ENCODE measurements around the gene APOBEC2.

APOBEC2 gene

GRCh38 chr6:41093729-41094128 lies 40.7 kb downstream of the APOBEC2 start:
- no peak for TF ChIP-seq SUZ12 (IDR thresholded peaks at IDR 0.05; ENCODE audit: extremely low read depth, insufficient read depth, insufficient read length)
- TF ChIP-seq YY1 (IDR thresholded peaks at IDR 0.05; ENCODE audit: insufficient read depth, insufficient read length): no peak
- no peak for TF ChIP-seq ZNF274 (IDR thresholded peaks at IDR 0.05; ENCODE audit: low read depth, low read length)
- Histone ChIP-seq H3K9ac (ENCODE audit: insufficient read length, low read depth) (no peak overlapping the region), H3K36me3 (ENCODE audit: insufficient read depth, insufficient read length, low read length) (peaks cover 91% of the 10 kb centered on the region)

GRCh38 chr6:41097467-41098090 lies 44.6 kb downstream of the APOBEC2 start:
- no peak for DNase-seq (ENCODE audit: low read depth, low spot score)
- Histone ChIP-seq H3K36me3 (ENCODE audit: insufficient read depth, insufficient read length, low read length) (peaks cover 89% of the 10 kb centered on the region), H3K9me3 (ENCODE audit: insufficient read depth, low read length) (no peaks in the 10 kb centered on the region), H3K4me3 (ENCODE audit: insufficient read length, low read depth) (no peak overlapping the region), H3K27me3 (ENCODE audit: insufficient read depth, insufficient read length) (no peaks in the 10 kb centered on the region), H3K9ac (ENCODE audit: insufficient read length, low read depth) (no peak overlapping the region), H3K4me1 (ENCODE audit: insufficient read depth, insufficient read length) (no peaks in the 10 kb centered on the region)
- TF ChIP-seq ZNF274 (IDR thresholded peaks at IDR 0.05; ENCODE audit: low read depth, low read length) (no peak), SUZ12 (IDR thresholded peaks at IDR 0.05; ENCODE audit: extremely low read depth, insufficient read depth, insufficient read length) (no peak), YY1 (IDR thresholded peaks at IDR 0.05; ENCODE audit: insufficient read depth, insufficient read length) (no peak)

More at GRCh38 chr6:41093729-41094128, 40.7 kb downstream of the APOBEC2 start:
- Histone ChIP-seq H3K4me1 (ENCODE audit: insufficient read depth, insufficient read length) (no peaks in the 10 kb centered on the region), H3K4me3 (ENCODE audit: insufficient read length, low read depth) (no peak overlapping the region), H3K9me3 (ENCODE audit: insufficient read depth, low read length) (no peaks in the 10 kb centered on the region), H3K27me3 (ENCODE audit: insufficient read depth, insufficient read length) (no peaks in the 10 kb centered on the region)
- DNase-seq (ENCODE audit: low read depth, low spot score): no peak

DNA sequence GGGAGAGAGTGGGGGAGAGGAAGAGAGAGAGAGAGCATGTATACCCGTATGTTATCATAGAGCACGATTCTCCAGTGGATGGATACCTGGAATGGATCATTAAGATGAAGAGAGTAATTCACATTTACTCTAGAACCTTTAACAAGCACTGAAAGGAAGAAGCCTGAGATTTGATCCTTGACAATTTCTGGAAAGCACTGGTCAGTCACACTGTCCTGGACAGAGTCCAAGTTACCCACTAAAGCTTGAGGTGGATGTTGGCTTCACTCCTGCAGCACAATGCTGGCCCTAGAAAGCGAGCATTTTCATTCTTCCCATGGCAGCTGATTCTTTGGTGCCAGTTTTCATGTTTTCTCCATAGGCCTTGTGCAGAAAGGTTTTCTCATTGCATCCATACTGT lies 45.4 kb downstream of the APOBEC2 start:
- no peaks in the 10 kb centered on the region for H3K27me3 ChIP-seq (ENCODE audit: insufficient read depth, insufficient read length)
- H3K9me3 ChIP-seq (ENCODE audit: insufficient read depth, low read length): no peaks in the 10 kb centered on the region
- H3K4me3 ChIP-seq (ENCODE audit: insufficient read length, low read depth): no peak overlapping the region
- peaks cover 82% of the 10 kb centered on the region for H3K36me3 ChIP-seq (ENCODE audit: insufficient read depth, insufficient read length, low read length)
- TF ChIP-seq ZNF274 (IDR thresholded peaks at IDR 0.05; ENCODE audit: low read depth, low read length) (no peak), YY1 (IDR thresholded peaks at IDR 0.05; ENCODE audit: insufficient read depth, insufficient read length) (no peak), SUZ12 (IDR thresholded peaks at IDR 0.05; ENCODE audit: extremely low read depth, insufficient read depth, insufficient read length) (no peak)
- no peak for DNase-seq (ENCODE audit: low read depth, low spot score)
- H3K9ac ChIP-seq (ENCODE audit: insufficient read length, low read depth): no peak overlapping the region
- no peaks in the 10 kb centered on the region for H3K4me1 ChIP-seq (ENCODE audit: insufficient read depth, insufficient read length)

- Histone ChIP-seq H3K27me3 (ENCODE audit: insufficient read depth, insufficient read length) (no peaks in the 10 kb centered on the region), H3K9ac (ENCODE audit: insufficient read length, low read depth) (no peak overlapping the region), H3K4me1 (ENCODE audit: insufficient read depth, insufficient read length) (no peaks in the 10 kb centered on the region), H3K36me3 (ENCODE audit: insufficient read depth, insufficient read length, low read length) (peaks cover 56% of the 10 kb centered on the region), H3K4me3 (ENCODE audit: insufficient read length, low read depth) (no peak overlapping the region), H3K9me3 (ENCODE audit: insufficient read depth, low read length) (no peaks in the 10 kb centered on the region)
- no peak for DNase-seq (ENCODE audit: low read depth, low spot score)
- no peak for TF ChIP-seq ZNF274 (IDR thresholded peaks at IDR 0.05; ENCODE audit: low read depth, low read length)
- no peak for TF ChIP-seq SUZ12 (IDR thresholded peaks at IDR 0.05; ENCODE audit: extremely low read depth, insufficient read depth, insufficient read length)
- no peak for TF ChIP-seq YY1 (IDR thresholded peaks at IDR 0.05; ENCODE audit: insufficient read depth, insufficient read length)
These were observed 47.9 kb downstream of the APOBEC2 start for GRCh38 chr6:41100871-41101287.

DNA sequence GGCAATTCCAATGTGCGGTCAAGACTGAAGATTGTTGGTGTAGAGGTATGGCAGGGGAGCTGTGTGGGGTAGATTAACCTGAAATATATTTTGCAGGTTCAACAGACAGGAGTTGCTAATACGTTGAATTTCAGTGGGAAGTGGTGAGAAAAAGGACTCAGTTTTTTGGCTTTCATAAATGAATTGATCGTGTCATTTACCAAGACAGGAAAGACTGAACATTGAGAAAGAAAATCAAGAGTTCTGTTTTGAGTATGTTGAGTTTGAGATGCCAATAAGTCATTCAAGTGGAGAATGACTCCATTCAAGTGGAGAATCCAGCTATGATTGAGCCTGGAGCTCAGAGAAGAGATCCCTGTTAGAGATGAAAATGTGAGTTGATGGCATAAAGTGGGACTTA lies 50.8 kb downstream of the APOBEC2 start:
- Histone ChIP-seq H3K9me3 (ENCODE audit: insufficient read depth, low read length) (no peaks in the 10 kb centered on the region), H3K4me3 (ENCODE audit: insufficient read length, low read depth) (no peak overlapping the region), H3K4me1 (ENCODE audit: insufficient read depth, insufficient read length) (no peaks in the 10 kb centered on the region), H3K27me3 (ENCODE audit: insufficient read depth, insufficient read length) (no peaks in the 10 kb centered on the region), H3K9ac (ENCODE audit: insufficient read length, low read depth) (no peak overlapping the region), H3K36me3 (ENCODE audit: insufficient read depth, insufficient read length, low read length) (peaks cover 27% of the 10 kb centered on the region)
- TF ChIP-seq ZNF274 (IDR thresholded peaks at IDR 0.05; ENCODE audit: low read depth, low read length): no peak
- no peak for TF ChIP-seq SUZ12 (IDR thresholded peaks at IDR 0.05; ENCODE audit: extremely low read depth, insufficient read depth, insufficient read length)
- no peak for TF ChIP-seq YY1 (IDR thresholded peaks at IDR 0.05; ENCODE audit: insufficient read depth, insufficient read length)
- no peak for DNase-seq (ENCODE audit: low read depth, low spot score)

DNA sequence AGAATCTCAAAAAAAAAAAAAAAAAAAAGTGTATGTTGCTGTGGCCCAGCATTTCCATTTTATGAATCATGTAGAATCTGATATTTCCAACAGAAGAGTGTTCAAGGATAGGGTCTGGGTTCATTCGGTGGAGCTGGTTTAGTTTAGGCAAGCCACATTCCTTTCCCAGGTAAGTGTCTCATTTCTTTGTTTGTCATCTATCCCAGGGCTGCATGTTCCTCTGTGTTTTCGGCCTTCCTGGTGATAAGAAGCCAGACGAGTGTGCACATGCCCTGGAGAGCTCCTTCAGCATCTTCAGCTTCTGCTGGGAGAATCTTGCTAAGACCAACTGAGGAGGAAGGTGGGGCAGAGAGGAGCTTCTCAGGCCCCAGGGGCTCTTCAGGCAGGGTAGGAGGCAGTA lies 58.0 kb downstream of the APOBEC2 start:
- Histone ChIP-seq H3K4me3 (ENCODE audit: insufficient read length, low read depth) (no peak overlapping the region), H3K27me3 (ENCODE audit: insufficient read depth, insufficient read length) (no peaks in the 10 kb centered on the region), H3K9me3 (ENCODE audit: insufficient read depth, low read length) (no peaks in the 10 kb centered on the region), H3K36me3 (ENCODE audit: insufficient read depth, insufficient read length, low read length) (no peaks in the 10 kb centered on the region), H3K4me1 (ENCODE audit: insufficient read depth, insufficient read length) (no peaks in the 10 kb centered on the region), H3K9ac (ENCODE audit: insufficient read length, low read depth) (no peak overlapping the region)
- no peak for DNase-seq (ENCODE audit: low read depth, low spot score)
- no peak for TF ChIP-seq SUZ12 (IDR thresholded peaks at IDR 0.05; ENCODE audit: extremely low read depth, insufficient read depth, insufficient read length)
- no peak for TF ChIP-seq ZNF274 (IDR thresholded peaks at IDR 0.05; ENCODE audit: low read depth, low read length)
- no peak for TF ChIP-seq YY1 (IDR thresholded peaks at IDR 0.05; ENCODE audit: insufficient read depth, insufficient read length)
